Bronchial epithelial cell (primary cell): ENCODE data around the gene ZSCAN16. TPM values are rescaled to one million over a fixed set of nuclear protein-coding genes. Genes with fewer than 3 reads are reported as not detected.

Experiments used
- total RNA-seq: library from RNA; depleted of rRNA; stranded (reverse); fragments of >200 nt; gene quantifications from 2 replicates; pipeline ENCODE4 v1.2.1, GENCODE V29; 2014

The ZSCAN16 gene
- total RNA-seq, 1 donor from 2014 or later: 9.5 TPM

Other genes starting within 250 kb of the ZSCAN16 start
- gene OR2B2, start 212.2 kb upstream of the ZSCAN16 start, total RNA-seq: not detected in 2 replicates
- not detected in 2 replicates for gene OR2B6, start 167.4 kb upstream of the ZSCAN16 start, total RNA-seq
- 2.6 and 4.7 TPM in 2 replicates for gene ZNF165, start 44.0 kb upstream of the ZSCAN16 start, total RNA-seq
- gene ZKSCAN8, start 17.3 kb downstream of the ZSCAN16 start, total RNA-seq: 6.4 and 9.7 TPM in 2 replicates
- gene ZSCAN9, start 100.7 kb downstream of the ZSCAN16 start, total RNA-seq: 12.1 and 14.3 TPM in 2 replicates
- gene ZKSCAN4, start 127.7 kb downstream of the ZSCAN16 start, total RNA-seq: 4.9 and 5.5 TPM in 2 replicates
- 0.79 and 1.2 TPM in 2 replicates for gene NKAPL, start 134.7 kb downstream of the ZSCAN16 start, total RNA-seq
- gene ZSCAN26, start 142.5 kb downstream of the ZSCAN16 start, total RNA-seq: 4.9 and 8.7 TPM in 2 replicates
- gene PGBD1, start 157.0 kb downstream of the ZSCAN16 start, total RNA-seq: 1.8 and 2.4 TPM in 2 replicates
- 12.1 and 41.9 TPM in 2 replicates for gene ZSCAN31, start 211.5 kb downstream of the ZSCAN16 start, total RNA-seq
- gene ZKSCAN3, start 225.3 kb downstream of the ZSCAN16 start, total RNA-seq: 2.6 and 3.2 TPM in 2 replicates